Dermis microvascular lymphatic vessel endothelial cell (primary cell): ENCODE data around the gene HIGD1A. TPM values are rescaled to one million over a fixed set of nuclear protein-coding genes. Genes with fewer than 3 reads are reported as not detected.

Experiments used
- DNase-seq, 2 donors: peaks; one replicate each; pipeline versions ENCODE4 v3.0.0 to v3.0.0-alpha.2; 2010; ENCODE audit warnings: low read depth in 2 of 2
- total RNA-seq: library from RNA; depleted of rRNA; stranded (reverse); fragments of >200 nt; gene quantifications from 2 replicates; pipeline ENCODE4 v1.2.1, GENCODE V29; 2014

Gene HIGD1A
- total RNA-seq = 77.5 and 102 TPM in 2 replicates

GRCh38 chr3:42804106-42804830, at the start of gene HIGD1A:
Gene HIGD1A (minus strand): TSS chr3:42804490. CDS start chr3:42794253, 10,237 bp downstream.
- peak; percentile 84 to 95 for DNase-seq

- no peak for DNase-seq
These were observed 49.5 kb upstream of the HIGD1A start for GRCh38 chr3:42853739-42854302.

- no peak for DNase-seq
These were observed 48.8 kb upstream of the HIGD1A start for GRCh38 chr3:42853056-42853455.

GRCh38 chr3:42852441-42852840, 48.2 kb upstream of the HIGD1A start:
- peak in 1 of 2 donors; percentile 6 for DNase-seq

GRCh38 chr3:42851228-42851834, 47.0 kb upstream of the HIGD1A start:
- DNase-seq = no peak

- DNase-seq = no peak
These were observed 46.0 kb upstream of the HIGD1A start for GRCh38 chr3:42850263-42850662.

- DNase-seq = no peak
These were observed 44.7 kb upstream of the HIGD1A start for GRCh38 chr3:42849017-42849416.

- DNase-seq = peak in 1 of 2 donors; percentile 87
These were observed 43.4 kb upstream of the HIGD1A start for GRCh38 chr3:42847731-42848130.

- peak in 1 of 2 donors; percentile 72 for DNase-seq
These were observed 42.6 kb upstream of the HIGD1A start for GRCh38 chr3:42846685-42847522.

- no peak for DNase-seq
These were observed 40.5 kb upstream of the HIGD1A start for GRCh38 chr3:42844815-42845214.

- DNase-seq = no peak
These were observed 40.1 kb upstream of the HIGD1A start for GRCh38 chr3:42844412-42844713.

GRCh38 chr3:42843713-42844411, 39.6 kb upstream of the HIGD1A start:
- DNase-seq = peak in 1 of 2 donors; percentile 75

- DNase-seq = no peak
These were observed 37.0 kb upstream of the HIGD1A start for GRCh38 chr3:42841332-42841731.

- DNase-seq = peak; percentile 58 to 65
These were observed 35.3 kb upstream of the HIGD1A start for GRCh38 chr3:42839616-42840015.

- no peak for DNase-seq
These were observed 34.3 kb upstream of the HIGD1A start for GRCh38 chr3:42838571-42838970.

- DNase-seq = no peak
These were observed 32.1 kb upstream of the HIGD1A start for GRCh38 chr3:42836150-42837123.

GRCh38 chr3:42831321-42831713, 27.0 kb upstream of the HIGD1A start:
- DNase-seq = peak in 1 of 2 donors; percentile 52

GRCh38 chr3:42830437-42831320, 26.4 kb upstream of the HIGD1A start:
- DNase-seq = peak in 1 of 2 donors; percentile 17
